Tibial nerve (tissue), 4 donors: ENCODE results near the gene RPL3. TPM values are rescaled to one million over a fixed set of nuclear protein-coding genes. Genes with fewer than 3 reads are reported as not detected.

Experiments
- DNase-seq, 2 donors: peaks; one replicate each; pipeline ENCODE4 v3.0.0-alpha.2; 2019; ENCODE audit warnings: low spot score in 2 of 2
- H3K27ac ChIP-seq, 4 donors: fragments of 200-600 bp; sonication (generic) in 3 of 4; one replicate each; pipeline ENCODE4 v1.5.1; 2017 to 2019; ENCODE audit warnings: mild to moderate bottlenecking in 1 of 4
- H3K27me3 ChIP-seq, 2 donors: fragments of 200-600 bp; sonication (generic) in 1 of 2; one replicate each; pipeline versions ENCODE4 v1.5.1 to v1.6.0; 2017 to 2019
- H3K36me3 ChIP-seq, 3 donors: fragments of 200-600 bp; sonication (generic); one replicate each; pipeline ENCODE4 v1.5.1; 2018 to 2019
- H3K4me1 ChIP-seq, 4 donors: fragments of 200-600 bp; sonication (generic) in 3 of 4; one replicate each; pipeline ENCODE4 v1.5.1; 2017 to 2019
- H3K4me3 ChIP-seq, 4 donors: fragments of 200-600 bp; sonication (generic) in 3 of 4; one replicate each; pipeline ENCODE4 v1.5.1; 2017 to 2019; ENCODE audit warnings: mild to moderate bottlenecking in 1 of 4, moderate library complexity in 1 of 4
- H3K9me3 ChIP-seq, 4 donors: fragments of 200-600 bp; sonication (generic) in 3 of 4; one replicate each; pipeline ENCODE4 v1.5.1; 2017 to 2019
- CTCF ChIP-seq, 5 experiments: fragments of 200-600 bp in 3 of 5; fragments of 450-650 bp in 2 of 5; sonication (generic) in 3 of 5; IDR thresholded peaks; one replicate each; pipeline ENCODE4 v1.5.1; 2016 to 2019; ENCODE audit warnings: antibody characterized with exemption in 5 of 5, mild to moderate bottlenecking in 3 of 5, moderate library complexity in 2 of 5
- EP300 ChIP-seq, 2 donors: sonication (generic); formaldehyde crosslinking; IDR thresholded peaks; one replicate each; pipeline ENCODE4 v1.6.1; 2017; ENCODE audit warnings: antibody characterized with exemption in 2 of 2, mild to moderate bottlenecking in 1 of 2
- POLR2A ChIP-seq, 2 donors: fragments of 450-650 bp; IDR thresholded peaks; one replicate each; pipeline ENCODE4 v1.6.1; 2017; ENCODE audit warnings: antibody characterized with exemption in 2 of 2, mild to moderate bottlenecking in 2 of 2, moderate library complexity in 2 of 2
- WGBS, 2 donors: methylation state at CpG; one replicate each; pipeline ENCODE4 v1.1.5; 2018; 5-methylcytosine and 5-hydroxymethylcytosine counted together
- total RNA-seq, 4 donors: library from RNA; depleted of rRNA; stranded (reverse); fragments of >200 nt; gene quantifications; one replicate each; pipeline ENCODE4 v1.1.0, GENCODE V29; 2016

Gene RPL3
- total RNA-seq, 4 donors from 2014 or later: 1,869 to 2,331 (median 1,970) TPM

GRCh38 chr22:39269095-39269790 is 50.2 kb downstream of the RPL3 start:
- Histone ChIP-seq H3K27me3 (no peaks in the 10 kb centered on the region), H3K4me1 (peaks cover 0 to 5% (median 0%) of the 10 kb centered on the region in 4 donors), H3K36me3 (no peaks in the 10 kb centered on the region), H3K27ac (no peak overlapping the region), H3K4me3 (no peak overlapping the region), H3K9me3 (no peaks in the 10 kb centered on the region)
- TF ChIP-seq POLR2A (IDR thresholded peaks at IDR 0.05): no peak
- no peak for TF ChIP-seq CTCF (IDR thresholded peaks at IDR 0.05)
- TF ChIP-seq EP300 (IDR thresholded peaks at IDR 0.05): no peak
- no peak for DNase-seq
- WGBS, 2 donors: 64 to 74% methylated on average over 8 to 11 of the region's 11 CpGs

- Histone ChIP-seq H3K27ac (no peak overlapping the region), H3K9me3 (no peaks in the 10 kb centered on the region), H3K27me3 (no peaks in the 10 kb centered on the region), H3K4me3 (no peak overlapping the region), H3K36me3 (no peaks in the 10 kb centered on the region), H3K4me1 (peaks cover 0 to 5% (median 0%) of the 10 kb centered on the region in 4 donors)
- no peak for DNase-seq
- WGBS, 2 donors: 71 to 84% methylated on average over 4 to 7 of the region's 7 CpGs
- TF ChIP-seq EP300 (IDR thresholded peaks at IDR 0.05) (no peak), CTCF (IDR thresholded peaks at IDR 0.05) (no peak), POLR2A (IDR thresholded peaks at IDR 0.05) (no peak)
These were observed 50.8 kb downstream of the RPL3 start for GRCh38 chr22:39268645-39269044.

GRCh38 chr22:39267974-39268373 is 51.4 kb downstream of the RPL3 start:
- DNase-seq: no peak
- Histone ChIP-seq H3K9me3 (no peaks in the 10 kb centered on the region), H3K4me3 (no peak overlapping the region), H3K27me3 (no peaks in the 10 kb centered on the region), H3K27ac (no peak overlapping the region), H3K36me3 (no peaks in the 10 kb centered on the region), H3K4me1 (peaks cover 0 to 5% (median 0%) of the 10 kb centered on the region in 4 donors)
- WGBS, 2 donors: 91 to 92% methylated on average over 8 of the region's 8 CpGs
- TF ChIP-seq EP300 (IDR thresholded peaks at IDR 0.05) (no peak), CTCF (IDR thresholded peaks at IDR 0.05) (no peak), POLR2A (IDR thresholded peaks at IDR 0.05) (no peak)

- no peak for DNase-seq
- no peaks in the 10 kb centered on the region for H3K36me3 ChIP-seq
- 52 to 57% methylated on average over 12 of the region's 12 CpGs for WGBS, 2 donors
- peak in 1 of 2 donors; percentile 9 for TF ChIP-seq POLR2A (IDR thresholded peaks at IDR 0.05)
- TF ChIP-seq CTCF (IDR thresholded peaks at IDR 0.05): no peak
- TF ChIP-seq EP300 (IDR thresholded peaks at IDR 0.05): peak; percentile 70 to 78
- peaks cover 0 to 13% (median under 1%) of the 10 kb centered on the region in 4 donors for H3K9me3 ChIP-seq
- no peak overlapping the region for H3K4me3 ChIP-seq
- peak overlapping the region; percentile 5 to 71 (median 44) for H3K27ac ChIP-seq
- peaks cover 0 to 5% (median 0%) of the 10 kb centered on the region in 4 donors for H3K4me1 ChIP-seq
- no peaks in the 10 kb centered on the region for H3K27me3 ChIP-seq
These were observed 52.9 kb downstream of the RPL3 start for GRCh38 chr22:39266398-39267030.
